NCI-H1436 treated with DMSO at 0.1 percent for 48 hours (cell line): ENCODE measurements around the gene ISM1.

Experiments used
- DNase-seq: peaks from one replicate; lab custom pipeline; 2025; lab: John Stamatoyannopoulos, UW

ISM1 gene

GRCh38 chr20:13313201-13313600 is 92.1 kb downstream of the ISM1 start:
- no peak for DNase-seq

DNA sequence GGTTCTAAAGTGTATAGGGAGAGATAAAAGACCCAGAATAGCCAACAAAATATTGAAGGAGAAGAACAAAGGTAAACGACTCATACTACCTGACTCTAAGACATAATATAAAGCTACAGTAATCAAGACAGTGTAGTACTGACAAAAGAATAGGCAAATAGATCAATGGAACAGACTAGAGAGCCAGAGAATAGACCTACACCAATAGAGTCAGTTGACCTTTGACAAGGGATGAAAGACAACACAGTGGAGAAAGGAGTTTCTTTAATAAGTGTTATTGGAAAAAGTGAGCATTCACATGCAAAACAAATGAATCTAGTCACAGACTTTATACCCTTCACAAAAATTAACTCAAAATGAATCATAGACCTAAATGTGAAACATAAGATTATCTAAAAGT is 96.4 kb downstream of the ISM1 start:
- DNase-seq, result no peak

DNA sequence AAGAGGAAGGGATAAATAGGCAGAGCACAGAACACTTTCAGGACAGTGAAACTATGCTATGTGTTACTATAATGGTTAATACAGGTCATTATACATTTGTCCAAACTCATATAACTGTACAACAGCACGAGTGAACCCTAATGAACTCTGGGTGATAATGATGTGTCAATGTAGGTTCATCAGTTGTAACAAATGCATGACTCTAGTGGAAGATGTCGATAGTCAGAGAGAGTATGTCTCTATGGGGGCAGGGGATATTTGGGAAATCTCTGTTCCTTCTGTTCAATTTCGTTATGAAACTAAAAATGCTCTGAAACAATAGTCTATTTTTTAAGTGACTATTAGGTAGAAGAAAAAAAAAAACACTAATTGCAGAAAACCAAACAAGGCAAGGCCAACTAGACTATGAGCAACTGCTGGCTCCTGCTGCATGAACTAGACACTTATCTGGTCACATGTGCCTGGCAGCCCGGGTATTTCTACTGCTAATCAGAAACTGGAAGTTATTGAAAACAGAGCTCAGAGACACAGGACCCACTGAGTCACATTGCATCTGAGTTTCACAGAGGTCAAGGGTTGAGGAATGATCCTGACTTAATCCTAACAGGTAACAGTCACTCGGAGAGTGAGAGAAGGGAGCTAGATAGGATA is 97.9 kb downstream of the ISM1 start:
- DNase-seq, result no peak

DNA sequence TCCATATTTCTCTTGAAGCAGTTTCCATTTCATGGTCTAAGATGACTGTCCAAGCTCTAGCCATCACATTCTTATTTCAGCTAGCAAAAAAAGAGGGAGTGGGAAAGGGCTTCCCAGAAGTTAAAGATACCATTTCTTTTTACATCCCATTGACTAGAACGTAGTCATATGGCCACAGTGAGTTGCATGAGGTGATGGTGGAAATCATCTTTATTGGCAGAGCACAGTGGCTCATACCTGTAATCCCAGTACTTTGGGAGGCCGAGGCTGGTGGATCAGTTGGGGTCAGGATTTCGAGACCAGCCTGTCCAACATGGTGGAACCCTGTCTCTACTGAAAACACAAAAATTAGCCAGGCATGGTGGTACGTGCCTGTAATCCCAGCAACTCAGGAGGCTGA is 99.6 kb downstream of the ISM1 start:
- DNase-seq, result no peak

GRCh38 chr20:13321416-13321815 is 100.3 kb downstream of the ISM1 start:
- no peak for DNase-seq

DNA sequence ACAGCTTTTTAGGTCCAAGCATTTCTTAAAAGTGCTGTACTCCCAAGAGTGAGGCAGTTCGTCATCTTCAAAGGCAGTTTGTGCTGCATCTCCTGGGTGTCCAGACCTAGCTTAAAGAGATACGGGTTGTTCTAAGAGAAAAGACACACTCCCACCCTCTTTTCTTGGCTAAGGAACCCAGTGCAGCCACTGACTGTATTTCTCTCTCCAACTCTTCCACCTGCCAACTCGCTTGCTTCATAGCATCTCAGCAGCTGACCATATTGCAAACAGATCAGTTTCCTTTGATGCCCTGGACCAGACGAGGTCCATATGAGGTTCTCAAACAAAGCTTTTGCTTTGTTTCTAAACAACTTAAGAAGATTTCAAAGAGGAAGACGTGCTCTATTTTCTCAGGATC is 101.1 kb downstream of the ISM1 start:
- DNase-seq, result no peak

GRCh38 chr20:13322621-13323020 is 101.5 kb downstream of the ISM1 start:
- no peak for DNase-seq

DNA sequence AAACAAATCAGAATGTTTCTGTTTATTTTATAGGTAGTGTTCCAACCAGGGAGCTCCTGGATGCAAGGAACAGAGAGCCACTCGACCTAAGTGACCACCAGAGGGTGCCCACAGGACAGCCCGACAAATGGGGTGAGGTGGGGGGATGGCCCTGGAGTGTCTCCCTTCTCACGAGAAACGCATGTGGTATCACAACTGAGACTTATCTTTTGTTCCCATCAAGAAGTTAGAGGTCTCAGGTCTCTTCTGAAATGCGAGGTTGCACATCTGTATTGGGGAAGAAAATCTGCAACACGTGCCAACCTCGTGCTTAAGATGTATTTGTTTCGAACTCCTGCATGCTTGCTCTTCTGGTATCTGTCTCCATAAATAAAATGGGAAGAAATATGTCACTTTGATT is 104.0 kb downstream of the ISM1 start:
- DNase-seq, result no peak

- no peak for DNase-seq
Measured at GRCh38 chr20:13325796-13326340, 104.8 kb downstream of the ISM1 start.

DNA sequence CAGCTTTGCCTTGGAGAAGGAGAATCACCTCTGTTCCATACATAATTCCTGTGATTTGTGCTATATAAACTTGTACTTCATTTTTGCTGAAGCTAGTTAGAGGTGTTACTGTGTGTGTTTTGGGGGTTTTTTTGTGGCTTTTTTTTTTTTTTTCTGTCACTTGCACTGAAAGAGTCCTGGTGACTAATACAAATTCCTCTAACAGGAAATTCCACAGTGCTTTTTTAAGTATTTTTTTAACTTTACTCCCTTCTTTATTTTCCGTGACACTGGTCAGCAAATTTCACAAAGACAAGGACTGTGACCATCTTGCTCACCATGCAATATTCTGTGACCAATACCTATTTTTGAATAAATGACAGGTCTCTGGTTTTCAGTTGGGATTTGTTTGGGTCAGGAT is 110.5 kb downstream of the ISM1 start:
- DNase-seq, result no peak

- no peak for DNase-seq
Measured at GRCh38 chr20:13333036-13333435, 112.0 kb downstream of the ISM1 start.

DNA sequence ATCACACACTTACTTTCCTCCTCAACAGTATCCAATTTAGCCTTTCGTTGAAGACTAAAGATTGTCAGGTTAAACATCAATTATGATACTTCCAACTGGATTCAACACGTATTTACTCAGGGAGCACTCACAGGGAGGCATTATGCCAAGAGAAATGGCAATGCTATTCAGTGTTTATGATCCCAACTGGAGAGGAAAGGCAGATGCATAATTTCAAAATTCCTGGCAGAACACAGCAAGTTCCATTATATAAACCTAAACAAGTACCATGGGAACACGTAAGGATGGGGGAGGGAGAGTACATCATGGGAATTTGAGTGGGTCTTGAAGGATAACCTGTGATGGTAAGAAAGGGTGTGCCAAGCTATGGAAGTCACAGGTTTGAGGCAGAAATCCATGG is 112.7 kb downstream of the ISM1 start:
- no peak for DNase-seq

DNA sequence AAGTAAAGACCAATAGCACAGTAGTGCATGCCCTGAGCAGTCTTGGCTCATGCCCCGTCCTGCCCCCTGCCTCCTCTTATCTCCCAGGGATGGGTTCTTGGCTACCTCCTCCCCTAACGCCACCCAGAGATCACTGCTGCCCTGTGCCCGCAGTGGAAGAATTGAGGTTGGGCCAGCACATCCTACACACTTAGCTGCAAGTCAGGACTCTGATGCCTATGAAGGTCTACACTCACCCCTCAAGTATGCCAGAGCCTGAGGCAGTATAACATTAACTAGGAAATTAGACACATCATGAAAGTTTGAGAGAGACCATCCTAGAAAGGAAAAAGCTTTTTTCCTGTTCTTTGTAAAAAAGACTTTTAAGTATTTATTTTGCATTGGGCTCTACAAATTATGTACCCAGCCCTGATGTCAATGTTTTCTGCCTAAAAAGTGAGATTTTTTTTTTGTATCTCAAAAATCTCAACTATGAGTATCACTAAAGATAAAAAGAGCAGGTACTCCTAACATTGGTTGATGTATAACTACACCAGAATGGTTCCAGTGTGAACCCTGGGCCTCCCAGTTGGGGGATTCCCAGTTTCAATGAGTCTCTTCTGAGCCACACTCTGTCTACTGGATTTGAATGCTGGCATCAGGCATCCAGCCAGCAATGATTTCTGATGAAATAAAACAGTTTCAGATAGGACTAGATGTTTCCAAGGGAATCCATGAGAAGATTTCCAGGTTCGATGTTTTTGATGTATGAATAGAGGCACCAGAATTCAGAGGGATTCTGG is 115.4 kb downstream of the ISM1 start:
- no peak for DNase-seq

DNA sequence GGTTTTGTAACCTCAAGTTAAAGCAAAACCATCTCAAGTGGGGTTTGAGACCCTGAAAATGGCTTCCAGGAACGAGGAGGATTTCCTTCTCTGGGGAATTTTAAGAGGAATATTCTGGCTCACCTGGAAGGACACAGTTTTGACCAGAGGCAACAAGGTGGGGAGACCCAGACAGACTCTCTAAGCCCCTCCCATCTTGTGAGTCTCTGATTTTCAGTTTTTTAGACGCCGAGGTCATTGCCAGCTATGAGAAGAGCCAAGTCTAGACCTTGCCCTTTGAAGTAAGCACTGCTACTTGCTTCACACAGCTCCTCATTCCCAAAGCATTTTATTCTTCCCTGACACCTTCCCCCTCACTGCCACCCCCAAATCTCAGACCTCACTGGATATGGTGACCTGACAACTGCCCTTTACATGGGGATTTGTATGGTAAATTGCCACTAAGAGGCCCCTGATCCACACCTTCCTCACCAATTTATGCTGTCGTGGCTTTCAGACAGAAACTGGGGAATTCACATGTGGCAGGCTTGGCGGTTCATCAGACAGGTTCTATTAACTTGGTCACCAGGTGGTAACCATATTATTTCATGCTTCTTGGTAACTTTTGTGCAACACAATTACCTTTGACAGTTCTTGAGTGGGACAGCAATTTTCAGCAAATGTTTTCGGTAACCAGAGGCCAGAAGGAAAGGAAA is 116.2 kb downstream of the ISM1 start:
- no peak for DNase-seq

DNA sequence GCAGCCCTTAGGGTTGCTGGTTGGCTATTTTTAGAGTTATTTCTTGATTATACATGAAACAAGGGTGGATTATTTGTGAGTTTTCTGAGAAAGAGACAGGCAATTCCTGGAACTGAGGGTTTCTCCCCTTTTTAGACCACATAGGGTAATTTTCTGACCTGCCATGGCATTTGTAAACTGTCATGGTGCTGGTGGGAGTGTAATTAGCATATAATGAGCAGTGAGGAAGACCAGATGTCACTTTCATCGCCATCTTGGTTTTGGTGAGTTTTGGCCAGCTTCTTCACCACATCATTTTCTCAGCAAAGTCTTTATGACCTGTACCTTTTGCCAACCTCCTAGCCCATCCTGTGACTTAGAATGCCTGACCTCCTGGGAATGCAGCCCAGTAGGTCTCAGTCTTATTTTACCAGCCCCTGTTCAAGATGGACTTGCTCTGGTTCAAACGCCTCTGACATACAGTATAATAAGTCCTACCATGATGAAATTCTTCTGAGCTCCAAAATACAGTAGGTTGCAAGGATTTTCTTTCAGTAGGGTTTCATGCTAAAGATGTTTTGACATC is 117.1 kb downstream of the ISM1 start:
- no peak for DNase-seq

GRCh38 chr20:13338999-13339411 is 117.9 kb downstream of the ISM1 start:
- DNase-seq, result no peak

DNA sequence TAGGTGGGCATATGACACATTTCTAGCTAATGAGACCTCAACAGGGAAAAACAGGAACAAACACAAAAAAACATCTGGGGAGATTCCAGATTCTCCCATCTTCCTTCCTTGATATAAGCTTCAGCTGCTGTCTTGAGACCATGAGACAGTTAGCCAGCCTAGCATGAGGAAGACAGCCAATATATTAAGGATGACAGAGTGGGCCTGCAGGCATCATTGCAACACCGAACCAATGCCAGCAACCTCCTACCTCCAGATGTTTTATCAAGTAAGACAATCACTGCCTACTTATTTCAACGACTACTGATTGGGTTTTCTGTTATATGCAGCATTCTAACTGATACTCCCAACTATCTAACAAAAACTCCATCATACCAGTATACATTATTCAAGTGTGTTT is 119.0 kb downstream of the ISM1 start:
- no peak for DNase-seq

DNA sequence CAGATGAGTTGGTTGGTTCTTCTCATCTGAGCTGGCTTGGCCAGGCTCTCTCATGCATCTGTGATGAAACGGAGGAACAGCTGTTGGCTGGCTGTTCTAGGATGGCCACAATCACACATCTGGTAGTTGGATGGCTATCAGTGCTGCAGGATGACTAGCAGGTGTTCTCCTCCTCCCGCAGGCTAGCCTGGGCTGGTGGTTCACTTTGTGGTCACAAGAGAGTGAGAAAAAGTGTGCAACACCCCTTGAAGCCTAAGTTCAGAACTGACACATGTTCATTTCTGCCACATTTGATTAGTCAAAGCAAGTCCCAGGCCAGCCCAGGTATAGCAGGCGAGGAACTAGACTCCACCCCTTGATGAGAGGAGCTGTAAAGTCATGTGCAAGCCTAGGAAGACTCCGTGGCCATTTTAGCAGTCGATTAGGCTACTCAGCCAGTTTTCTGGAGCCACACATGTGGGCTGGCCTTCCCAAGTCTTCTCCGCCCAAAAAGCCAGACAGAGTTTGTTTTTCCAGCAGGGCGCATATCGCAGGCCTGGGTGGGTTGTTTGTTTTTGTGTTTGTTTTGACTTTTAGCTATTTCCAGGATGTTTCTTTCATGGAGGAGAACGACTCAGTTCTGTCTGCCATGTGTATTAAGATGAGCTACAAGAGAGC is 120.8 kb downstream of the ISM1 start:
- no peak for DNase-seq

DNA sequence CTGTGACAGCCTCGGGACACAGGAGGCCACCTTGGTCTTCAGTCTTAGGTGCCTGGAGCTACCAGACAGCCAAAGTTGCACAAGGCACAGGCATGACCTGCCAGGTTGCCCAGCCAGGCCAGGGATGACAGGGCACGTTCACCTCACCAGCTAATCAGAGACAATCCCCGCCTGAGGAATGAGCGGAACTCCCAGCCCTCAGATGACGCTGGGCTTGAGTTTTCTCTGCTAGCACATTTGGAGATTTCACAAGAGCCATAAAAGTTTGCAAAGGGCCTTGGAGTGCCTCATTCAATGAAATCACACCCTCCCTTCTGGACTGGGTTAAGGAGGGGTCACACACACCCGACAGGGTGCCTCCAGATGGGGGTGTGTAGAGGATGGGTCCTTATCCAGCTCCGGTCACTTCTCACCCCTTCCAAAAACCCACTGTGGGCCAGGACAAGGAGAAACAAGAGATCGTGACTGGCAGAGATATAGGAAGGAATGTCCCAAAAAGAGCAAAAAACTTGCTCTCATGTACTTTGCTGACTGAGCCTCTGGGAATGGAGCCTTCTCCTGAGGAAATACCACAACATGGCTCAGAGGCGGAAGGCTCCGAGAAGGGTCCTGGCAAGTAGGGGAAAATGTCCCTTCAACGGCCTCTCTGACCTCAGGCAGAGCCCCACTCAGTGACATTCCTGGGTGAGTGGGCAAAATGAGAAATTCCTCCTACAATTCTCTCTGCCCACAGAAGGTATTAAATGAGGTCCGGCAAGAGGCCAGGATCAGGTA is 121.6 kb downstream of the ISM1 start:
- no peak for DNase-seq

DNA sequence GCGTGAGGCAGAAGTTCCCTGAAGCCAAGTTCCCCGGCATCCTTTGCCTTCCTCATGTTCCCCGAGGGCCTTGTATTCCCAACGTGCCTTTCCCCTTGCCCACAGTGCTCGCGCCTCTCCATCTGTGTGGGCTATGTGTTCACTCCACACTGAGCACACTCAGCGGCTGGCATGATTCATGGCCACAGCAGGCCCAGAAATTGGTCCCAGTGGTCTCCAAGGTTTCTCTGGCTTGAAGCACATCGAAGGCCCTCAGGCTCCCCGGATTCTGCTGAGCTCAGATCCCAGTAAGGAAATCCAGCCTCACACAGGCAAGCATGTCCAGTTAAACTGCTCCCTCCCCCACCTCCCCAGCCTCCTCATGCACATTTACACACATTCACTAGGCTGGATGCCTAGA is 123.6 kb downstream of the ISM1 start:
- no peak for DNase-seq
